SJSA1 (cell line): ENCODE measurements around the gene SLC2A6. TPM values are rescaled to one million over a fixed set of nuclear protein-coding genes. Genes with fewer than 3 reads are reported as not detected.

ENCODE experiments used
- DNase-seq, 2 experiments: peaks; one replicate each; pipeline ENCODE4 v3.0.0-alpha.2; 2015 to 2020; ENCODE audit warnings: low spot score in 2 of 2, low read depth in 1 of 2
- H3K27ac ChIP-seq: fragments of 250-450 bp; sonication (Bioruptor Pico); 2 replicates; pipeline ENCODE4 v1.5.1; 2020; ENCODE audit warnings: mild to moderate bottlenecking, moderate library complexity
- H3K27me3 ChIP-seq: fragments of 250-450 bp; sonication (Bioruptor Pico); replicated peaks from 2 replicates; pipeline ENCODE4 v1.5.1; 2020; ENCODE audit warnings: mild to moderate bottlenecking, moderate library complexity
- H3K36me3 ChIP-seq: fragments of 250-450 bp; sonication (Bioruptor Pico); 2 replicates; pipeline ENCODE4 v1.5.1; 2020; ENCODE audit warnings: mild to moderate bottlenecking
- H3K4me1 ChIP-seq: fragments of 250-450 bp; sonication (Bioruptor Pico); replicated peaks from 2 replicates; pipeline ENCODE4 v1.6.1; 2021; ENCODE audit warnings: mild to moderate bottlenecking
- H3K4me3 ChIP-seq: fragments of 250-450 bp; sonication (Bioruptor Pico); 2 replicates; pipeline ENCODE4 v1.5.1; 2020; ENCODE audit warnings: mild to moderate bottlenecking
- H3K9me3 ChIP-seq: fragments of 250-450 bp; sonication (Bioruptor Pico); replicated peaks from 2 replicates; pipeline ENCODE4 v1.5.1; 2020; ENCODE audit warnings: mild to moderate bottlenecking
- total RNA-seq: library from RNA; depleted of rRNA; stranded (reverse); fragments of >200 nt; shearing (Covaris generic); gene quantifications from 2 replicates; pipeline ENCODE4 v1.2.3, GENCODE V29; 2014

SLC2A6 gene
- total RNA-seq, 1 experiment from 2014 or later = 22.6 TPM

DNA sequence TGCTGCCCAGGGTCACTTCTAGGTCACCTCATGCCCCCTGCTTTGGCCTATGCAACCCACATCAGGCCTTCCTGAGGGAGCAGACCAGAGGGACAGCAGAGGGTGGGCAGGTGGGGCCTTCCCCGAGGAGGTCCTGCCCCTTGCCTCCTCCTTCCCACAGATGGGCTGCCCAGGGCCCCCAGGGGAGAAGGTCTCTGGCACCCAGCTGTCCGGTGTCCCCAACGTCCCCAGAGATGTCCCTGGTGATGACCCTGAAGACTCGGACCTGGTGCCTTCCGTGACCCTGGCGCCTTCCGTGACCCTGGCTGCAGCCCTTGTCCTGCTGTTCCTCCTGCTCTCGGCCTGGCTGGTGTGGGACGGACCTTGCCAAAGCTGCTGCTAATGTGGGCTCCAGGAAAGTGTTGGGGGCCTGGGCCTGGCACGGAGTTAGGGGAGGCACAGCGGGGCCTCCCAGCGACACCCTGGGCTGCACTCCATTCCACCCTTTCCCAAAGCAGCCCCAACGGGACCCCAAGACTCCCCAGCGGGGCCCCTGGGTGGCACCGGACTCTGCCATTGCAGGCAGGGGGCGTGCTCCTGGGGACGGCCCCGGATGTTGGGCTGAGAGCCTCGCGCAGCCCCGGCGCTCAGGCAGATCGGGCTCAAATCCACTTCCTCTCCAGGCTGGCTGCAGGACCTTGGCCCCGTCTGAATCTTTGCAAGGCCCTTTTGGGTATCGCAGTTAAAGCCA lies 6.8 kb upstream of the SLC2A6 start:
- H3K9me3 ChIP-seq = no peaks in the 10 kb centered on the region
- no peaks in the 10 kb centered on the region for H3K36me3 ChIP-seq
- no peak for DNase-seq
- H3K4me1 ChIP-seq = peaks cover 23% of the 10 kb centered on the region
- no peak overlapping the region for H3K27ac ChIP-seq
- H3K4me3 ChIP-seq = no peak overlapping the region
- H3K27me3 ChIP-seq = no peaks in the 10 kb centered on the region

DNA sequence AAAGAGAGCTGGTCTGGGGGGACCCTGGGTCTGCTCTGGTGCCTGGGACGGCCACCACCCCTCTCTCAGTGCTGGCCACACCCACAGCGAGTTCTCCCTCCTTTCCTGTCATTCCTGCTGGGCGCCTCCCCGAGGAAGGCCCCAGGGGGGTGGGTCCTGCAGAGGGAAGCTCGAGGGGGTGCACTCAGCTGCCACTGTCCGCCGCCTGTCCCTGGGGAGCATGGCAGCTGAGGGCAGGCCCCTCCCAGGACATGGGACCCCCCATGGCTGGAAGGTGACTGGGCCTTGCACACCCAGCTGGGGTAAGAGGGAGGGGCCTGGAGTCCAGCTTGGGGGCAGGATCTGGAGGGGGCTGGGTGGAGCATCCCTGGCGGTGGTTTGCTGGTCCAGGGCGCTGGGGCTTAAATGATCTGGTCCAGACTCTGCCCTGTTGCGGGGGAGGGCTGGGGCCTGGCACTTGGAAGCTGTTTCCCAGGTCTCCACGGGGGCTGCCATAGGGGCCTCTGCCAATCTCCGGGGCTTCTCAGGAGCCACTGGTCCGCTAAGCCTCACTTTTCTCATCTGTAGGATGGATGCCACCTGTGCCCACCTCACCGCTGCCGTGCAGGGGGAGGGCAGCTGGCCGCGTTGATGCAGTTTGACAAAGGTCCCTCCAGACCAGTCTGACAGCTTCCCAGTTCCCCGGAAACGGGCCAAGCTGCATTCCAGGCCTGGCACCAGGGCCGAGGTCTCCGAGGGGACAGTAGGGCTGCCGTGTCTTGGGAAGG lies 6.0 kb upstream of the SLC2A6 start:
- no peak overlapping the region for H3K27ac ChIP-seq
- peaks cover 17% of the 10 kb centered on the region for H3K4me1 ChIP-seq
- H3K4me3 ChIP-seq = no peak overlapping the region
- H3K9me3 ChIP-seq = no peaks in the 10 kb centered on the region
- DNase-seq = no peak
- no peaks in the 10 kb centered on the region for H3K27me3 ChIP-seq
- H3K36me3 ChIP-seq = no peaks in the 10 kb centered on the region

DNA sequence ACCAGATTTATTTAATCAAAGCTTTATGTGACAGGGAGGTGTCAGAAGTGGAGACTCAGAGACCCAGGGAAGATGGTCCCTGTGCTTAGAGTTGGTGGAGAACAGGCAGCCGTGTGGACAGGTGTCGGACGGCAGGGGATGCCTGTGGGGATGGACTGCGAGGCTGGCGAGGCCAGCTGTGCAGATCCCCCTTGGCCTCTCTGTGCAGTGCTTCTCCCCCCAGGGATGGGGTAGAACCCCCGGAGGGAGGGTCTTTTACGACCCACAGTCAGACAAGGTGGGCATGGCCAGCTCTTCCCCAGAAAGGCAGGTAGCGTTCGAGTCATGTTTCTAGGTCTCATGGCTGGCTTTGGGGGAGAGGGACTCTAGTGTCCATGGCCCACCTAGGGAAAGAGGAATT lies 4.7 kb upstream of the SLC2A6 start:
- Histone ChIP-seq H3K36me3 (no peaks in the 10 kb centered on the region), H3K27me3 (no peaks in the 10 kb centered on the region), H3K4me3 (no peak overlapping the region), H3K27ac (no peak overlapping the region), H3K4me1 (peaks cover 9% of the 10 kb centered on the region), H3K9me3 (no peaks in the 10 kb centered on the region)
- DNase-seq = no peak

DNA sequence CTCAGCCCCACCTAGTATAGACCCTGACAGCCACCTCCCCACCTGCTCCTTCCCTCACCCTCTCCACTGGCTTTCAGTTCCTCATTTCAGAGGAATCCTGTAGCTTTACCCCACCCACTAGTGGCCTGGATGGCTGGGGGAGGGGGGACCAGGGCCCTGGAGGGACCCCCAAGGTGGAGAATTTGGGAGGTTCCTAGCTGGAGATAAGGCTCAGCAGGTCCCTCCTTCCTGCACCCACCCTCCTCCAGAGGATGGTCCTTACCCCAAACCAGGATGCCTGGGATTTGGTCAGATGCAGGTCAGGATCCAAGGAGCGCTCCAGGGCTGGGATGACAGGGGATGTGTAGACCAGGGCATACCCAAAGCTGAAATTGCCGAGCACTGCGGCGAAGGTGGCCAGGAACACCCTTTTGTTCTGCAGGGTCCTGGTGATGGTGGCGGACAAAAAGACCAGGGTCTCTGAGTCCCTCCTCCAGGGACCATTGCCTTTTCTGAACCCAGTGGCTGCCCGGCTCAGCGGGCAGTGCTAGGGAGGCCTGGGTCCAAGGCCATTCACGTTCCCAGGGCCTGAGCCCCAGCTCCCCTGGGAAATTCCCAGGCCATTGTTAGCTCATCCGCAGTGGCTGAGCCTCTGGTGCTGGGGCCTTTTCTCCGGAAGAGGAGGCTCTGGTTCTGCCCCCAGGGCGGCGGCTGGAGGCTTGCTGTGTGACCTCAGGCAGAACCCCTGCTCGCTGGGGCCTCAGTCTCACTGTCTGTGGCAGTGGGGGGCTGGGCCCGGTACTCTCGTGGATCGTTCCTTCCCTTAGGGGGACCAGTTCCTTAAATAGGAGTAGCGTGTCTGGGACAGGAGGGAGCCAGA lies 678 bp downstream of the SLC2A6 start:
- DNase-seq = peak; percentile 74 to 79
- Histone ChIP-seq H3K27ac (peak overlapping the region; percentile 66), H3K4me1 (peaks cover 15% of the 10 kb centered on the region), H3K9me3 (no peaks in the 10 kb centered on the region), H3K27me3 (no peaks in the 10 kb centered on the region), H3K4me3 (peak overlapping the region; percentile 53), H3K36me3 (peaks cover 41% of the 10 kb centered on the region)

DNA sequence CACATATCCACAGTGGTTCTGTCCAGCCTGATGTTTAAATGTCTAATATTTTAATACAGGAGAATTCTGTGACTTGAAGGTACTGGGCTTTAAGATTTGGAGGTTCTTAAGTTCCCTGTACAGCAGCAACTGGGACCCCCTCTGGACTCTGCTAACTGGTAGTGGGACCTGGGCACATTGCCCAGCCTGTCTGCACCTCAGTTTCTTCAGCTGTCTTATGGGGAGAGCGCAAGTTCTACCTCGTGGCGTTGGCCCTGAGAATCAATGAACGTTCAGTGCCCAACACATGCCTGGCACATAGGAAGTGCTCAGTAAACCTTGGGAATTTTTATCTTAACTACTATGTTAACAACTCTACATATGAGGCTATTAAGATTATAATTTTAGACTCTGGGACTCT lies 1.4 kb downstream of the SLC2A6 start:
- no peak overlapping the region for H3K27ac ChIP-seq
- H3K4me3 ChIP-seq = peak overlapping the region; percentile 53; the same call in 1 of the 2 replicates

DNA sequence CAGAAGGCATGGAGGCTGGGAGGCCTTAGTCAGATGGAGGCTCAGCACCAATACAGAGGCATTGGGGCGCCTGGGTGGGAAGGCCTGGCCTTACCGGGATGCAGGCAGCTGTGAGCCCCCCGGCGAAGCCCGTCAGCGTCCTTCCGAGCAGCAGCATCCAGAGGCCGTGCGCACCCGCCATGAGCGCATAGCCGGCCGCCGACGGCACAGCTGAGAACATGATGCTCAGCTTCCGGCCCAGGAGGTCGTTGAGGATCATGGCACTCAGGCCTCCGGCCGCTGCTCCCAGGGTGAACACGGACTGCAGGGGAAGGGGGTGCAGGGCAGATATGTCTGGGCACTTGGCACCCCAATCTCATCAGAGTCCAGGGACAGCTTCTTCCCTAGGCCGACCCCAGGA lies 2.0 kb downstream of the SLC2A6 start:
- Histone ChIP-seq H3K27ac (no peak overlapping the region), H3K27me3 (no peaks in the 10 kb centered on the region), H3K36me3 (peaks cover 50% of the 10 kb centered on the region), H3K4me3 (no peak overlapping the region), H3K4me1 (peaks cover 15% of the 10 kb centered on the region), H3K9me3 (no peaks in the 10 kb centered on the region)
- no peak for DNase-seq

More for the DNA sequence above, 1.4 kb downstream of the SLC2A6 start:
- H3K36me3 ChIP-seq = peaks cover 46% of the 10 kb centered on the region
- peaks cover 15% of the 10 kb centered on the region for H3K4me1 ChIP-seq
- no peaks in the 10 kb centered on the region for H3K9me3 ChIP-seq
- no peaks in the 10 kb centered on the region for H3K27me3 ChIP-seq
- no peak for DNase-seq

DNA sequence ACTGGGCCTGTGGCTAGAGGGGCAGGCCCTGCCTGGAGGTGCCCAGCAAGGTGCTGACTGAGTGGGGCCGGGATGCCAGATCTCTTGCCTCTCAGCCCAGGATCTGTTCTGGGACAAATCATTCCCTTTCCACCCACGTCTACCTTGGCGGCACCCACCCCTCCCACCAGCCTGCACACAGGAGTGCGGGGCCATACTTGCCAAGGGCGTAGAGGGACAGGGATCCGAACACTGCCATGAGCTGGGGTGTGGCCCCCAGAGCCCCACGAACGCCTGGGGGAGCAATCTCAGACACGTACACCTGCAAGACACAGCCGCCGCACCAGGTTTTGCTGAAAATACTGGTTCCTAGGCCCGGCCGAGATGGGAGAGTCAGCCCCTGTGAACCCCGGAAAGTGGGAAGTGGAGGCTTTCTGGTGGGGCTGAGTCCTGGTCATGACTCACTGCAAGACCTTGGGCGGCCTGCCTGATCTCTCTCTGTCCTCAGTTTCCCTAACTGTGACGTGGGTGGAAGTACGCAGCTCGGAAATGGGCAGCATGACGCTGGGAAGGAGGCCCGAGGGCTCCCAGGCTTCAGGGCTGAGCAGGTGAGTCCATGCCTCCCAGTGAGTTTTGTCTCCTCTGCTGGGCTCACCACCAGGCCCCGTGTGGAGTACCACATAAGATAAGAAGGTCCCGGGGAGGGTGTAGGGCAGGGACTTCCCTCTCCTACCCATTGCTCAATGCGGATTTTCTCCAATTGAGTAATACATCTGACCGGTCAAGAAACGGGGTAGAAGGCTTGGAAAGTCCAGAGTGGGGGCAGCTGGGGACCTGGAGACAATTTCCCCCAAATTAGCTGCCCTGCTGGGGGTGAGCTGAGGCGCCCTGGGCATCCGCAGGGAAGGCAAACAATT lies 2.6 kb downstream of the SLC2A6 start:
- no peak overlapping the region for H3K27ac ChIP-seq
- no peaks in the 10 kb centered on the region for H3K9me3 ChIP-seq
- DNase-seq = no peak
- H3K36me3 ChIP-seq = peaks cover 54% of the 10 kb centered on the region
- no peaks in the 10 kb centered on the region for H3K27me3 ChIP-seq
- peaks cover 15% of the 10 kb centered on the region for H3K4me1 ChIP-seq
- H3K4me3 ChIP-seq = no peak overlapping the region

DNA sequence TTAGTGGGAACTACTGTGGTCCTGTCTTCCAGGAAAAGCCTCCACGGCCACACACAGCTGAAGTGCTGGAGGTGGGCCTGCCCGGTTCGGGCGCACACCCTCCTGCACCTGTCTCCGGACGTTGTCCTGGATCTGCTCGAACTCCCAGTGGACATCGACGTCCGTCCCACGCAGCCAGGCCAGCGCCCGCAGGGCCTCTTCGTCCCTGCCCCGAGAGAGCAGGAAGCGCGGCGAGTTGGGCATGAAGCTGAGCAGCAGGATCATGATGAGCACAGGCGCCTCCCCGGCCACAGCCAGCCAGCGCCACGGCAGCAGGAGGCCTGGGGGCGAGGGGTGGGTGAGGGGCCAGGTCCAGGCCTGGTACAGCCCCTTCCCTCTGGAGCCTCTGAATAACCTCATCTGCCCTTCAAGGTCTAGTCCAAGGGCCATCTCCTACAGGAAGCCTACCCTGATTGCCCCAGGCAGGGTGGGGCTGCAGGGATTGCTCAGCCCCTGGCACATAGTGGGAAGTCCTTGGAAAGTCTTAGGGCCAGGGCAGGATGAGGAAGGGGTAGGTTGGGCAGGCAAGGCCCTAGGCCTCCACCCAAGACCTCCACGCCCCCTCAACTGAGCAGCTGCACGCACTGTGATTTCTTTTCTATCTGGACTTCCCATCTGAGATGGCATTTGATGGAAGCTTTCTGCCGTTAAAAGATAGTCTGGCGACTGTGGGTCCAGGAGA lies 3.4 kb downstream of the SLC2A6 start:
- H3K4me1 ChIP-seq = peaks cover 15% of the 10 kb centered on the region
- no peaks in the 10 kb centered on the region for H3K9me3 ChIP-seq
- no peak overlapping the region for H3K4me3 ChIP-seq
- H3K36me3 ChIP-seq = peaks cover 54% of the 10 kb centered on the region
- DNase-seq = no peak
- H3K27ac ChIP-seq = no peak overlapping the region
- no peaks in the 10 kb centered on the region for H3K27me3 ChIP-seq

DNA sequence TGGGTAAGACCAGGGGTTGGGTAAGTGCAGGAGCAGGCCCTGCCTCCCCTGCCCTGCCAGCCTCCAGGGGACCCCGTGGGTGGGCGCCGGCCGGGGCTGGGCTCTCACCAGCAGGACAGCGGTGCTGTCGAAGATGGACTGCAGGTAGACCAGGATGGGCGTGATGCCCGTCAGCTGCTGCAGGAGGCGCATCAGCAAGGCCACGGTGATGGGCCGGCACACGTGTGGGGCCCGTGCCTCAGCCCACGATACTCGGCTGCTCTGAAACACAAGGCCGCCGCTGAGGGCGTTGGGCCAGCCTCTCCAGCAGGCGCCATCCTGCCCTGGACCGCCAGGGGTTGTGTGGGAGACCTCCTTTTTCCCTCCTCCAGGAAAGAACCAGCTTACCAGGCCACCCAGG lies 4.0 kb downstream of the SLC2A6 start:
- DNase-seq = no peak
- peaks cover 15% of the 10 kb centered on the region for H3K4me1 ChIP-seq
- H3K27me3 ChIP-seq = no peaks in the 10 kb centered on the region
- H3K36me3 ChIP-seq = peaks cover 54% of the 10 kb centered on the region
- no peak overlapping the region for H3K4me3 ChIP-seq
- no peaks in the 10 kb centered on the region for H3K9me3 ChIP-seq
- H3K27ac ChIP-seq = no peak overlapping the region

DNA sequence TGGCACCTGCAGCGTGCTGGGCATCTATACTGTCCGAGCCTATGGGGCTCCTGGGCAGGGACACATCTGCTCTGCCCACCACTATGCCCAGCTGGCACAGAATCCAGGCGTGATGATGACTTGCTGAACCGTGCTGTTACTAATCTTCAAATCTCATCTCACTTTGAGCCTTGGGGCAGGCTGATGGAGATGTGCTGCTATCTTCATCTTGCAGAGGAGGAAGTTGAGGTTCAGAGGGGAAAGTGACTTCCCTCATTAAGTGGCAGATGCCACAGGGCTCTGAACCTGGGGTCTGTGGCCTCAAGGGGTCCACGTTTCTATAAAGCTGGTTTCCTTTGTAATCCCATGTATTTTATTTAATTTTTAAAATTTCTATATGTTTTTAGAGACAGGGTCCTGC lies 4.7 kb downstream of the SLC2A6 start:
- H3K27me3 ChIP-seq = no peaks in the 10 kb centered on the region
- no peak for DNase-seq
- H3K36me3 ChIP-seq = peaks cover 54% of the 10 kb centered on the region
- peaks cover 11% of the 10 kb centered on the region for H3K4me1 ChIP-seq
- no peaks in the 10 kb centered on the region for H3K9me3 ChIP-seq
- H3K27ac ChIP-seq = no peak overlapping the region
- no peak overlapping the region for H3K4me3 ChIP-seq

DNA sequence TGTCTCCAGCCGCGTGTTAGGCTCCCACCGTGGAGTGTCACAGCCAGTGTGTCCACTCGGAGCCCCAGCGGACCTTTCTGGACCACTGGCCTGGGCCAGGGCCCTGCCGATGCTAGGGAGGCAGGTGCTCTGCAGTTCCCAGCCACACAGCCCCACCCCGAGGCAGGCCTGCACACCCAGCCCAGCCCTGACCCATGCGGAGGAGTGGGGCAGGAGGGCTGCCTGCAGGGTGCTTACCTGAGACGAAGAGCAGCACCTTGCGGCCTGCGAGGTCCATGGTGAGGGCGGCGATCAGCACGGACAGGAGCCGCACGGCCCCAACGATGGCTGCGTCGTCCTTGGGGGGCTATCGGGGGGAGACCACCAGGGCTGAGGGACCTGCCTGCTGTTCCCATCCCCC lies 5.2 kb downstream of the SLC2A6 start:
- H3K27me3 ChIP-seq = no peaks in the 10 kb centered on the region
- no peak overlapping the region for H3K4me3 ChIP-seq
- H3K36me3 ChIP-seq = peaks cover 54% of the 10 kb centered on the region
- H3K27ac ChIP-seq = no peak overlapping the region
- peaks cover 10% of the 10 kb centered on the region for H3K4me1 ChIP-seq
- no peaks in the 10 kb centered on the region for H3K9me3 ChIP-seq
- no peak for DNase-seq

DNA sequence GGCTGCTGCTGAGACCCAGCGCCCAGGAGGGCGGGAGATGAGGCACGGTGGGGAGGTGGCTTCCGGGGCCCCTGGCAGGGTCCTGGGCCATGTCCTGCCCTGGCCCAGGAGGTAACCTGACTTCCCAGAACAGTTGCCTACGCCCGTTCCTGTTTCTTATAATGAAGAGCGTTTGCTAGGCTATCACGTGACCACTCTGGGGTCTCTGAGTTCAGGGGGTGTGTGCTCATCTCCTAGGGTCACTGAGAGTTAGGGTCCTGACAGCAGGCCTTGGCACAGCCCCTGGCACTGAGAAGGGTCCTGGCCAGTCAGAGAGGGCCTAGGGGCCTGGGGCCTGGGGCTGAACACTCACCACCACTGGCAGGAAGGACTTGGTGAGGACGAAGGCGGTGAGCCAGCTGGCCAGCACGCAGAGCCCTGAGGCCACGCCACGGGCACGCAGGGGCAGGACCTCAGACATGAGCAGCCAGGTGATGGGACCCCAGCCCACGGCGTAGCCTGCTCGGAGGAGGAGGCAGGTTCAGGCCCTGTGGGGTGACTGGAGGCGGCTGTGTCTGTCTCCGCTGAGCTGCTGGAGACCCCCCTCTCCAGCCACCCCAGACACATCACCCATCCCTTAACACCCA lies 6.0 kb downstream of the SLC2A6 start:
- H3K36me3 ChIP-seq = peaks cover 54% of the 10 kb centered on the region
- no peak overlapping the region for H3K27ac ChIP-seq
- H3K9me3 ChIP-seq = no peaks in the 10 kb centered on the region
- DNase-seq = no peak
- no peaks in the 10 kb centered on the region for H3K27me3 ChIP-seq
- peaks cover 3% of the 10 kb centered on the region for H3K4me1 ChIP-seq
- no peak overlapping the region for H3K4me3 ChIP-seq
